Measurements from ENCODE around the gene MNX1.

Gene MNX1

GRCh38 chr7:157014635-157015555 lies 4.4 kb upstream of the MNX1 start:
- DNase-seq = no peak

DNA sequence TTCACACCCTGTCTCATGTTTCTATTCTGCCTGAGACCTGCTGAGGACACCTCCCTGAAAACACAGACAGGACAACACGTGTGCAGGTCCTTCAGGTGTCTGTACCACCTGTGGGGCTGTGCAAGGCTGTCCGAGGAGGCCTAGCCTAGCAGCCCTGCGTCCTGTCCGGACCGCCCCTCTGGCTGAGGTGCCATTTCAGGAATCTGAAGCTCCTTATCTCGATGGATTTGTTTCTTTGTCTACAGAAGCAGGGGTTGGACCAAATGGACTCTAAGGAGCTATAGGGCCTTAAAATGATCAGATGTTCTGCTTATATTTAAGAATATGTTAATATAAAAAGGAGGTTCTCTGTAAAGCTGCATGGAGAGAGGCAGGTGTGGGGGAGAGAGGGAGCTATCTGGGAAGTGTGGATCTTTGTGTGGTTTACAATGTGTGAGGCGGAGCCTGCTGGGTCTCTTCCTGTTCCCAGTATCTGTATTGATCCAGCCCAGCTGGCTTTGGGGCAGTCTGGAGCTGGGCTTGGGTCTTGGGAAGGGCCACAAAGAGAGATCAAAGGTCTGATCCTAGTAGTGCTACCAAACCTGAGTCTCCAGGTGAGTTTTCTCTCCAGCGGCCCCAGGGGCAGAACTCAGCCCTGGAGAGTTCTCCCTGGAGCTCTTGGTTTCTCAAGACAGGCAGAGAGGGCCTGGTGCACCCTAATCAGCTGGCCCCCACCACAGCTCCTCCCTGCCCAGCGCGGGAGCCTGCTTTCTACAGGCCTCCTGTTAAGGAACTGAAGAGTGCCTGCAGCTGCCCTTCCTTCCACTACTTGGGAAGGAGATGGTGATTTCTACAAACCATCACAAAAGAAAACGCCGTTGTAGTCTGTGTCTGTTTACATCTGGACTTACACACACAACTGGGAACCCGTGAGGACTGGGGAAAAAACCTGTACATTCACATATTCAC lies 3.4 kb upstream of the MNX1 start:
- no peak for DNase-seq

DNA sequence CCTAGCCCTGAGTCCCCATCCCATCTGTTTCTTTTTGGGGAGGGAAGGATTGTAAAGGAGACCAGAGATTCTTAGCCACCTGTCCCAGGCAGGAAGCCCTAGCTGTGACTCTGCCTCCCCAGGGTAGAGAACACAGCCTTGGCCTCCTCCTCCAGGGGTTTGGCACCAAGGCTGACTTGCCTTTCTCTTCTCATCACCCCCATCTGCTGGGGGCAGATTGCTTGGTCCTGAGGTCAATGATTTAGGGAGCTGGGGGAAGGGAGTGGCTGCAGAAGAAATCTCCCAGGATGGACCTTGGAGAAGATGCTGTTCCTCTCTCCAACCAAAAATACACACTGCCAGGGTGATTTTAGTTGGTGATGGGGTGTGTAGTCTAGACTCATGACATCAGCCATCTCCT lies 2.6 kb upstream of the MNX1 start:
- no peak for DNase-seq

- DNase-seq = no peak
Measured at GRCh38 chr7:157012113-157012547, 1.7 kb upstream of the MNX1 start.

DNA sequence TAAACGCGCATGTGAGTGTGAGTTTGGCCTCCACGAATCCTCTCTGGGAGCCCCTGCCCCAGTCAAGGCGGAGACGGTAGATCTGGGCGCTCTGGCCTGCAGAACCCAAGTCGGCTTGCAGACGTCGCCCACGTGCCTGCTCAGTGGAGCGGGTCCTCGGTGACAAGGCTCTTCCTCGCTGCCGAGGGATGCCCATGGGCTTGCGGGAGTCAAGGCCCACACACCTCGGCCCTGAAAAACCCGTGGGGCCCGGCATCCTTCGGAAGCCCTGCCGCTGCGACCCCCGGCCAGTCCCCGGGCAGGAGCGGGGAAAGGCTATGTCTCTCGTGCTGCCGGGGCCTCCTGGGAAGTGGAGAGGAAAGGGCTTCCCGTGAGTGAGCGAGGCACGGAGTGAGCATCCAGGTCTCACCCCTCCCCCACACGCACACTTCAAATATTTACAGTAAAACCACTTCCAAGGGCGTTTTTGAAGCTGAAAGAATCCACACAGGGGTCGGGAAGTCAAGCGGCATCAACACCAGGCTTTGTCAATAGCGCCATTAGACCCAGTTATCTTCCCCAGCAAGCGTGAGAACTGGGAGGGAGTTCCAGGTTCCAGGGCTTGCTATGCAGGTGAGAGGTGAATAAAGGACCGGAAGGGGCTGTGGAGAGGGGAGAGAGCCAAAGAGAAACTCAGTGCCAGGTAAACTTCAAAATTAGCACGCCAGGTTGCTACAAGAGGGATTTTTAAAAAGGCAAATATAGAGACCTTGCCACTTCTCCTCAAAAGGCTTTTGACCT lies 1.1 kb upstream of the MNX1 start:
- no peak for DNase-seq

DNA sequence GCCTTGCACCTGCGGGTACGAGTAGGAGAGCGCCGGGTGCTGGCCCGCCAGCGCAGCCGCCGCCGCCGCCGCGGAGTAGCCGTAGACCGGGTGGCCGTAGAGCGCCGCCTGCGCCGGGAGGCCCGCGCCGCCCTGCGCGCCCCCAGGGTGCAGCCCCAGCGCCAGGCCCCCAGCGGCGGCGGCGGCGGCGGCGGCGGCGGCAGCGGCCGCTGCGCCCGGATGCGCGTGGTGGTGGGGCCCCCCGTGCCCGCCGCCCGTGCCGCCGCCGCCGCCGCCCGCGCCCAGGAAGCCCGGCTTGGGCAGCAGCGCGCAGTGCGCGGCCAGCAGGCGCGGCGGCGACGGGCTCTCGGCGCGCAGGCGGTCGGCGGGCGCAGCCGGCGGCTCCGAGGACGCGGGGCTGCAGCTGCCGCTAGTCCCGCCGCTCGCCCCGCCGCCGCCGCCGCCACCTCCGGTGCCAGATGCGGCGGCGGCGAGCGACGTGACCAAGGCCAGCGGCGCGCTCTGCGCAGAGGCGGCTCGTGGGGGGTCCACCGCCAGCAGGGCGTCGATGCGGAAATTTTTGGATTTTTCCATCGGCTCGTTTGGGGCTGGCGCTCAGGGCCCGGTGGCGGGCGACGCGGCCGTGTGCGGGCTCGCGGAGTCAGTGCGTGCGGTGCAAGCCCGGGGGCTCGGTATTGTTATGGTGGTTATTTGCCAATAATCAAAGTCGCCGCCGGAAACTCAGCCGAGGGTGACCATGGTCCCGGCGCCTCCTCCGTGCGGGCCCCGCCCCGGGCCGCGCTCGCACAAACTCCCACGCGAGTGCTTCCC lies 480 bp downstream of the MNX1 start:
- DNase-seq = no peak

DNA sequence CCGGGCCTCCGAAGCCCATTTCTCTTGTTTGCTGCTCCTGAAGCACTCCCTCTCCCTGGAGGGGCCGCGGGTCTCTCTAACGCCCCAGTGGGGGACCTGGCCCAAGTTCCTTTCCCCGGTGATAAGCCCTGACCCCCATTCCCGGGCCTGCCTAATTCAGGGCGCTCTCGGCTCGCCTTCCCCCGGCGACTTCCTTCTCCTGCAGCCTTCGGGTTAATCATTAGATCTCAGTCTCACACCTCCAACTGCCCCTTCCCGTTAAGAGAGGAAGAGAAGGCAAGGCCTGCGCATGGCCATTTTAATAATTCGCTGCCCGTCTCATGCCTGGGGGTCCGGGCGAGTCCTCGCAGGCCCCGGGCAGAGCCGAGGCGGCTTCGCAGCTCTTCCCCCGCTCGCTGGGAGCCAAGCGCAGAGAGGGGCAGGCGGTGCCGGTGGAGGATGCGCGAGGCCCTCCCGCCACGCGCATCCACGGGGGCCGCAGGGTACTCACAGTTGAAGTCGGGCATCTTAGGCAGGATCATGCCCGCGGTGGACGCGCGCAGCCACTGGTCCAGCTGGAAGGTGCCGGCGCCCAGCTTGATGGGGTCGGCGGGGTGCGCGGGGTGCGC lies 1.2 kb downstream of the MNX1 start:
- no peak for DNase-seq

DNA sequence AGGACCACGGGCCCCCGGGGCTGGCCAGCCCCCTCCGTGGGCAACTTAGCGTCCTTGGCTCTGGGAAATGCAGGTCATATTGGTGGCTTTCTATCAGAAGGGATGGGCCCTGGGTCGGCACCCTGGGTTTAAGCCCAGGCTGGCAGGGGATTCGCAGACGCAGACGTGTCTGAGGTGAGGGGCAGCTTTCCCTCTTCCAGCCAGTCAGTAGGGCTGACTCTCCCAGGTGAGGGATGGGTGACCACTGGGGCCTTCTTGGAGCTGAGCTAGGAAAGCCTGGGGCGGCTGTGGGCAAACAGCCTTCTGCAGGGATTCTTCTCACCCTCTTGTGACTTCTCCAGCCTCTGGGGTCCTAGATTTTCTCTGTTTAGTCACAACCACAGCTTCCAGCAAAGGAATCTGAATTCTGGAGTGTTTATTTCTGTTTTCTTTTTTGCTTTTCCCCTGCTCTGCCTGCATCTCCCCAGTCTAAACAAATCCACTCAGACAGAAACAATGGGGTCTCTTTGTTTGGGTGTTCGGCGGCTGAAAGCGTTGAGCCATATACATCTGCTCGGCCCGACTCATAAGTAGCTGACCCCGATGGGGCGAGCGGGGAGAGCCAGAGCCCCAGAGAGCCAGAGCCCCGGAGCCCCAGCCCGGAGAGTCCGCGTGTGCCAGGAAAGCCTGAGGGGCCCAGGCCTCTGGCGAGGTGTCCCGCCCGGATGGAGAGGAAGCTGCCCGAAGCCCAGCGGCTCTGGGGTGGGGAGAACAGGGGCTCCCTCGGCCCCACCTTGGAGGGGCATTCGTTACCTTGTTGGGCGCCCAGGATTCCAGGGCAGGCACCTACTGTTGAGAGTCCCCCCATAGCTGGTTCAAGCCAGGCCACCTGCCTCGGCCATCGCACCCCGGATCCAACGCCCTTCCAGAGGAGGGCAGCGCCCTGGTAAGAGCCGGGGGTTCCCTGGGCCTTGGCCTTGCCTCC lies 2.0 kb downstream of the MNX1 start:
- no peak for DNase-seq

- no peak for DNase-seq
Measured at GRCh38 chr7:157007470-157008066, 2.9 kb downstream of the MNX1 start.

- DNase-seq = no peak
Measured at GRCh38 chr7:157006829-157007469, 3.5 kb downstream of the MNX1 start.

DNA sequence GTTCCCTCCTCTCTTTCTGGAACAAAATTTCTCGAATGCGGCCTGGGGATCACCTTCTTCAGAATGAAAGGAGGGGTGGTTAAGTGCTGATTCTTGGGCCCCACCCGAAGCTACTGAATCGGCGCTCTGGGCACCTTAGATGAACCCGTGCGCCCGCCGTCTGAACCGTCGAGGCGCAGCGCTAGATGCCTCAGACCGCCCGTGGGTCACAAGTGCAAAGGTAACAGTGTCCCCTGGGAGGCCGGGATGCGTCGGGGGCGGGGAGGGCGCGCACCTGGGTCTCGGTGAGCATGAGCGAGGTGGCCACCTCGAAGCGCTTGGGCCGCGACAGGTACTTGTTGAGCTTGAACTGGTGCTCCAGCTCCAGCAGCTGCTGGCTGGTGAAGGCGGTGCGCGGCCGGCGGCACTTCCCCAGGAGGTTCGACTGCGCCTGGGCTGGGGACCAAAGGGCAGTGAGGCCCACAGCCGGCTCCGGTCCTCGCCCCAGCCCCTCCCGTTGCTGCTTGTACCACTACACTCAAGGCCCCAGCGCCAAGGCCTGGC lies 4.2 kb downstream of the MNX1 start:
- no peak for DNase-seq

- no peak for DNase-seq
Measured at GRCh38 chr7:157005456-157006204, 4.8 kb downstream of the MNX1 start.

DNA sequence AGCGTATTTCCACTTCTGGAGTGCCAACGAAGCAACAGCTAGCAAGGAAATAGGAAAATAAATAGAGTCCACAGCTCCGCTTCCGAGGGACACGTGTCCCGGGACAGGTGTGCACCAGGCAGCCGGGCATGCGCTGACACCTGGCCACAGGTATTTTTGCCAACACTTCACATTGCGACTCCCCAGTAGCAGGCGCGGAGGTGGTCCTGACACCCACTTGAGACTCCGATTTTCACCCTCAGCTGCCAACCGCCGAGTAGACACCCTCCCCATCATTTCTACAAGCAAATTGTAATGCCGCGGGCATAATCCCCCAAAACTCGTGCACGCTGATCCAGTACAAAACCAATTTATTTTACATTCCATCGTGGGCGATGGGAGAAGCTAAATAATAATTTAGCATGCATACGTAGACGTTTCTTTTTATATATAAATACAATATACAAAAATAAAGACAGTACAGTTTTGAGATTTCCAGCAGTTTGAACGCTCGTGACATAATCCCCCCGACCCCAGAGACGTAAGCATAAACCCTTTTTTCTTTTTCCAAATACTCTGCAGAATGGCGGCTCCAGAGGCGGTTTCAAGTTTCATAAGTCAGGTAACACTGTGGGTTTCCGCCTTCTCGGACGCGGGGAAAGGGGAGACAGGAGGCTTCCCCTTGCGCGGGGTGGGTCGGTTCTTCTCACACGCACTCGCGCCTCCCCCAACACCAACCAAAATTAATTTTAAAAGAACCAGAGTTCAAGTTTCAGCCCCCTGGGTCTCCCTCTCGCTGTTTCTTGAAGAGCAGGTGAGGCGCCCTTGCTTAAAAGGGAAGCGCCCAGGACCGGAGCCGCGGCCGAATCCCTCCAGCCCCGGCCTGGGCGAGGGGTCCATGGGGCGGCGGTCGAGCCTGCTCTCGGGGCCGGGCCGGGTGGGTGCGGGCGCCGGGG lies 5.7 kb downstream of the MNX1 start:
- DNase-seq = no peak

DNA sequence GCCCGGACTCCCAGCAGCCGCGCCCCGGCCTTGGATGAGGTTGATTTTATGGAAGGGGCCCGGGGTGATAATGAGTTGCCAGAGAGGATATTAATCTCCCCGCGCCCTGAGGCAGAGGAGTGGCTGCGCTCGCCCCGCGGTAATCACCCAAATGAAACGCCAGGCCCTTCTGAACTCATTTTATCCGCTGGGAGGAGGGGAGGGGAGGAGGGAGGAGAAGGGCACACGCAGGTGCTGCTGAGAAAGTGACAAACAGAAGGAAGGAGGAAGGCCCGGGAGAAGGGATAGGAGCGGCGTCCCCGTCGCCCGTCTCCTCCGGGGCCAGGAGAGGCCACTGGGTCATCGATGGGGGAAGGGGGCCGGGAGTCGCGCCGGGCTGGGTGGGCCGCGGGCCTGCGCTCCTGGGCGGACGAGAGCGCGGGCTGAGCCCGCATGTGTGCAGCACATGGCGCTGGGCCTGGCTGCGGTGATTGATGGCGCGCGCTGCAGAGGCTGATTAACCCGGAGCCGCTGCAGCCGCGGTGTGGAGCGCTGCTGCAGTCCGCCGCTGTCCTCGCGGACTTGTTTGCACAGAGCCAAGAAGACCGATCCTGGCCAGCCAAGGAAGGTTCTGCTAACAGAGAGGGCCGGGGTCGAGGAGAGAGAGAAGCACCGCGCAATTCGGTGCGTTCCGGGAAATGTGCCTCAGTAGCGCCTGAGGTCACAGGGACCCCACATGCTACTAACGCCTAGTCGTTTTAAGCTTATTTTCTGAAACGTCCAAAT lies 6.5 kb downstream of the MNX1 start:
- no peak for DNase-seq

- no peak for DNase-seq
Measured at GRCh38 chr7:157003445-157003755, 7.1 kb downstream of the MNX1 start.

DNA sequence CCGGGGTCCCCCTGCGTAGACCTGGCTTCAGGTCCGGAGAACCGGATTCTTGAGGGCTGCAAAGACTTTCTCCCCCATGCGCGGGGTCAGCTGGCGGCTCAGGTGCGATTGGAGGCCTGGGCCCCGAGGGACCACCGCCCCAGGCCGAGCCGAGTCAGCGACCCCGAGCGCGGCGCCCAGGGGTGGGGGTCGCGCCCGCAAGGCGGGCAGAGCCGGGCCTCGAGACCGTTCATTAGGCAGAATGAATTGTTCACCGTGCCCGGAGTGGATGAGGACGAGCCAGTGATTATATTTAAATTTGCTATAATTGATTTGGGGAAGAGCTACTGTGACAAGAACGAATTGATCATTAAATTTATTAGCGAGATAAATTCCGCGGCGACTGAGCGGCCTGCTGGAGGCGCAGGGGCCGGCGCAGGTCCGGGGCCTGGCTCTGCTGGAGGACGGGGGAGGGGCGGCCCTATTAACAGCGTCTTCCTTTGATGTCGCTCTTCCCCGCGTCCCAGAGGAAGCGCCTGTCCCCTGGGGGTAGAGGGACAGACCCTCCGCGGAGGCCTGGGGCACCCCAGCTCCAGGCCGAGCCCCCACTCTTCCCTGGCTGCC lies 7.5 kb downstream of the MNX1 start:
- no peak for DNase-seq

All from activated CD8-positive, alpha-beta memory T cell treated with anti-CD3 and anti-CD28 coated beads, Interleukin-2, amount 50 U/mL, for 4 hours (primary cell).